Suprapubic skin (tissue), 4 donors: ENCODE measurements around the gene FAM53A. TPM values are rescaled to one million over a fixed set of nuclear protein-coding genes. Genes with fewer than 3 reads are reported as not detected.

ENCODE experiments used
- DNase-seq, 2 donors: peaks; one replicate each; pipeline ENCODE4 v3.0.0-alpha.2; 2019; ENCODE audit warnings: low spot score in 2 of 2
- H3K27ac ChIP-seq: fragments of 200-600 bp; sonication (generic); one replicate; pipeline ENCODE4 v1.5.1; 2019
- H3K27me3 ChIP-seq: fragments of 200-600 bp; sonication (generic); one replicate; pipeline ENCODE4 v1.5.1; 2019
- H3K36me3 ChIP-seq: fragments of 200-600 bp; sonication (generic); one replicate; pipeline ENCODE4 v1.5.1; 2019
- H3K4me1 ChIP-seq: fragments of 200-600 bp; sonication (generic); one replicate; pipeline ENCODE4 v1.5.1; 2019
- H3K4me3 ChIP-seq: fragments of 200-600 bp; sonication (generic); one replicate; pipeline ENCODE4 v1.5.1; 2019; ENCODE audit warnings: mild to moderate bottlenecking
- H3K9me3 ChIP-seq: fragments of 200-600 bp; sonication (generic); one replicate; pipeline ENCODE4 v1.5.1; 2019
- CTCF ChIP-seq, 2 donors: fragments of 200-600 bp in 1 of 2; fragments of 450-650 bp in 1 of 2; sonication (generic) in 1 of 2; IDR thresholded peaks; one replicate each; pipeline ENCODE4 v1.5.1; 2016 to 2019; ENCODE audit warnings: antibody characterized with exemption in 2 of 2, mild to moderate bottlenecking in 1 of 2, moderate library complexity in 1 of 2
- EP300 ChIP-seq: sonication (generic); formaldehyde crosslinking; IDR thresholded peaks from one replicate; pipeline ENCODE4 v1.6.1; 2017; ENCODE audit warnings: antibody characterized with exemption
- POLR2A ChIP-seq, 2 donors: fragments of 450-650 bp; IDR thresholded peaks; one replicate each; pipeline ENCODE4 v1.6.1; 2017; ENCODE audit warnings: antibody characterized with exemption in 2 of 2, mild to moderate bottlenecking in 2 of 2, moderate library complexity in 2 of 2
- POLR2AphosphoS5 ChIP-seq, 3 donors: sonication (generic); formaldehyde crosslinking; IDR thresholded peaks; one replicate each; pipeline ENCODE4 v1.6.1; 2017; ENCODE audit warnings: antibody characterized with exemption in 3 of 3
- WGBS: methylation state at CpG from one replicate; pipeline ENCODE4 v1.1.5; 2018; 5-methylcytosine and 5-hydroxymethylcytosine counted together
- total RNA-seq, 4 donors: library from RNA; depleted of rRNA; stranded (reverse); fragments of >200 nt; gene quantifications; one replicate each; pipeline ENCODE4 v1.1.0, GENCODE V29; 2016

Gene FAM53A
- total RNA-seq, 4 donors from 2014 or later, result 2.2 to 8.0 (median 4.9) TPM

DNA sequence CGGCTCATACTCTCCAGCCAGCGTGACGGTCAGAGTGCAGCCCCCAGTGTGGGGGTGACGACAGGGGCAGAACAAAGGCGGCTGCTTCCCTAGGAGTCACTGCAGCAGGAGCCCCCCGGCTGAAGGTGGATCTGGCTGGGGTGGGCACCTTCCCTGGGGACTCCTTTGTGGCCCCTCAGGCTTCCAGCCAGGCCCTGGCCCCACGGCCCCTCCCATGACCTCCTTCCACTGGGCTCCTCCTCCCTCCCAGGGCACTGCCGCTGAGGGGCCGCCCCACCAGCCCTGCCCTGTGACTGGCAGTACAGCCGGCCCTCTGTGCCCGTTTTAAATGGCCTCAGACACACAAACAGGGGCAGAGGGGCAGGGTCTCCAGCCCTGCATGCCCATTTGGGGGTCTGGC is 61.9 kb downstream of the FAM53A start:
- 65% methylated on average over 2 of the region's 11 CpGs for WGBS
- no peak for DNase-seq
- Histone ChIP-seq H3K27ac (no peak overlapping the region), H3K9me3 (no peaks in the 10 kb centered on the region), H3K4me3 (no peak overlapping the region), H3K27me3 (no peaks in the 10 kb centered on the region), H3K4me1 (no peaks in the 10 kb centered on the region), H3K36me3 (no peaks in the 10 kb centered on the region)
- TF ChIP-seq EP300, result no peak
- no peak for TF ChIP-seq POLR2AphosphoS5 (IDR thresholded peaks at IDR 0.05)
- no peak for TF ChIP-seq CTCF (IDR thresholded peaks at IDR 0.05)

- Histone ChIP-seq H3K4me1 (no peaks in the 10 kb centered on the region), H3K9me3 (no peaks in the 10 kb centered on the region), H3K27ac (no peak overlapping the region), H3K4me3 (no peak overlapping the region), H3K27me3 (no peaks in the 10 kb centered on the region), H3K36me3 (no peaks in the 10 kb centered on the region)
- no peak for DNase-seq
- TF ChIP-seq EP300, result no peak
- no peak for TF ChIP-seq CTCF (IDR thresholded peaks at IDR 0.05)
- no peak for TF ChIP-seq POLR2AphosphoS5 (IDR thresholded peaks at IDR 0.05)
- no peak for TF ChIP-seq POLR2A (IDR thresholded peaks at IDR 0.05)
- 100% methylated on average over 1 of the region's 10 CpGs for WGBS
Observed at GRCh38 chr4:1621526-1621925, 62.6 kb downstream of the FAM53A start.

DNA sequence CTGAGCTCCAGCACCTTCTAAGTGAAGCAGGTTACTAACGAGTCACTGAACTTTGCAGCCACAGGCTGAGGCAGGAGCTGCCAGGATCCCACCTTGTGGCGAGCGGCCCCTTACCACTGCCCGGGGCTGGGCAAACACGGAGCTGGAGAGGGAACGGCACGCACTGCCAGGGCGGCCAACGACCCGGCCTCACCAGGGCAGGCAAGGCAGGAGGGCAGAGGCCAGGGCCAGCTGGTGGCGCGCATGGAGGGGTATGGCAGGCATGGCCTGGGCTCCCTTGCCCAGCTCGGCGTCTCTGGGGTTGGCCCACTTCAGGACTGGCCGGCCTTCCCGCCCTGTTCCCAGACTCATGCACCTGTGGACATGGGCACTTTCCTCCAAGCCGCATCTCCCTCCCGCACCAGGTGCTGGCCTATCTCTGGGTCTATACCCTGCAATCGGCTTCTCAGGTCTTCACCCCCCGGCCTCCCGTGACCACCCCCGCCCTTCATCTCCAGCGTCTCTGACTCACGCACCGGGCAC is 64.9 kb downstream of the FAM53A start:
- no peaks in the 10 kb centered on the region for H3K4me1 ChIP-seq
- H3K4me3 ChIP-seq, result no peak overlapping the region
- no peaks in the 10 kb centered on the region for H3K9me3 ChIP-seq
- no peak for TF ChIP-seq CTCF (IDR thresholded peaks at IDR 0.05)
- no peak for TF ChIP-seq EP300
- TF ChIP-seq POLR2A (IDR thresholded peaks at IDR 0.05), result no peak
- no peak for TF ChIP-seq POLR2AphosphoS5 (IDR thresholded peaks at IDR 0.05)
- 94% methylated on average over 13 of the region's 25 CpGs for WGBS
- no peak overlapping the region for H3K27ac ChIP-seq
- H3K36me3 ChIP-seq, result no peaks in the 10 kb centered on the region
- no peak for DNase-seq
- H3K27me3 ChIP-seq, result no peaks in the 10 kb centered on the region

GRCh38 chr4:1618438-1618837 is 65.7 kb downstream of the FAM53A start:
- 83% methylated on average over 1 of the region's 12 CpGs for WGBS
- no peaks in the 10 kb centered on the region for H3K36me3 ChIP-seq
- H3K27ac ChIP-seq, result no peak overlapping the region
- no peak overlapping the region for H3K4me3 ChIP-seq
- H3K9me3 ChIP-seq, result no peaks in the 10 kb centered on the region
- no peaks in the 10 kb centered on the region for H3K27me3 ChIP-seq
- no peak for DNase-seq
- no peaks in the 10 kb centered on the region for H3K4me1 ChIP-seq
- TF ChIP-seq EP300 (no peak), POLR2AphosphoS5 (IDR thresholded peaks at IDR 0.05) (no peak), CTCF (IDR thresholded peaks at IDR 0.05) (no peak), POLR2A (IDR thresholded peaks at IDR 0.05) (no peak)

DNA sequence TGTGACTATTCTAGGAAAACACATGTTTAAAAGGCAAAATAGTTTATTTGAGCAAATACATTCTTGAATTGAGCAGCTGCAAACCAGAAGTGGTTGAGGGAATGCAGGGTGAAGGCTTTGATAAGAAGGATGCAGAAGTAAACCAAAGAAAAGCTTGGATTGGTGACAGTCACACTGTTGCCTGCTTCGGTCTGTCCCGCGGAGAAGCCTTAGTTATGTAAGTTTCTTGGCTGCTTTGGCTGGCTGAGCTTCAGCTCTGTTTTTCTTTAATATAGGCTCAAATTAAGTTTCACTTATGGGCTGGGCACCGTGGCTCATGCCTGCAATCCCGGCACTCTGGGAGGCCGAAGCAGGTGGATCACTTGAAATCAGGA is 67.6 kb downstream of the FAM53A start:
- Histone ChIP-seq H3K27me3 (no peaks in the 10 kb centered on the region), H3K27ac (no peak overlapping the region), H3K9me3 (no peaks in the 10 kb centered on the region), H3K36me3 (no peaks in the 10 kb centered on the region), H3K4me1 (no peaks in the 10 kb centered on the region), H3K4me3 (no peak overlapping the region)
- DNase-seq, result no peak
- TF ChIP-seq CTCF (IDR thresholded peaks at IDR 0.05) (no peak), POLR2A (IDR thresholded peaks at IDR 0.05) (no peak)
- 37% methylated on average over 6 of the region's 6 CpGs for WGBS
